Panc1 (cell line): ENCODE data around the gene PDE4A. TPM values are rescaled to one million over a fixed set of nuclear protein-coding genes. Genes with fewer than 3 reads are reported as not detected.

ENCODE experiments used
- ATAC-seq: fragments of 200-7000 bp; cut with Tn5 transposase; 2 replicates; pipeline ENCODE4 v1.9.1; 2020; ENCODE audit warnings: mild to moderate bottlenecking, moderate library complexity
- BruUV-seq: library from RNA; stranded (reverse); fragments of 400-500 nt; replicated peaks from 2 replicates; lab custom pipeline; 2021; lab: Mats Ljungman, UMichigan
- CTCF ChIA-PET: fragments of 300-600 bp; sonication (Branson Sonifier 250); formaldehyde crosslinking; loops from one replicate; lab custom pipeline; 2022; ENCODE audit warnings: antibody characterized with exemption; lab: Charles Lee
- POLR2A ChIA-PET: fragments of 300-600 bp; sonication (Branson Sonifier 250); formaldehyde crosslinking; loops from one replicate; lab custom pipeline; 2022; ENCODE audit warnings: antibody characterized with exemption; lab: Charles Lee
- DNase-seq: peaks from one replicate; pipeline ENCODE4 v3.0.0-alpha.2; 2010; ENCODE audit warnings: low read depth, low spot score
- H3K27ac ChIP-seq: 2 replicates; pipeline ENCODE4 v1.5.1; 2011; ENCODE audit warnings: mild to moderate bottlenecking, low read length, inconsistent platforms
- H3K27me3 ChIP-seq: fragments of 200-500 bp; sonication (Bioruptor generic); 2 replicates; pipeline ENCODE4 v1.6.0; 2014; ENCODE audit warnings: low read length, inconsistent platforms; ENCODE audit not compliant: control insufficient read depth, insufficient read depth
- H3K36me3 ChIP-seq: fragments of 200-500 bp; sonication (Bioruptor generic); 2 replicates; pipeline ENCODE4 v1.5.1; 2014; ENCODE audit warnings: inconsistent platforms, mild to moderate bottlenecking, low read length, moderate library complexity; ENCODE audit not compliant: control insufficient read depth, insufficient read depth
- H3K4me1 ChIP-seq: 2 replicates; pipeline ENCODE4 v1.5.1; 2011; ENCODE audit warnings: inconsistent platforms, mild to moderate bottlenecking, low read length, moderate library complexity; ENCODE audit not compliant: control insufficient read depth, insufficient read depth
- H3K4me3 ChIP-seq, 2 experiments: 2 replicates each; pipeline ENCODE4 v1.5.1; 2011 to 2012; ENCODE audit warnings: low read depth in 2 of 2, low read length in 2 of 2, mild to moderate bottlenecking in 2 of 2, inconsistent platforms in 1 of 2, moderate library complexity in 1 of 2
- H3K9me3 ChIP-seq: fragments of 200-500 bp; sonication (Bioruptor generic); 2 replicates; pipeline ENCODE4 v1.5.1; 2014; ENCODE audit warnings: low read depth, mild to moderate bottlenecking, inconsistent platforms, low read length, moderate library complexity; ENCODE audit not compliant: control insufficient read depth, insufficient read depth
- POLR2AphosphoS5 ChIP-seq: IDR thresholded peaks from 2 replicates; pipeline ENCODE4 v1.6.1; 2012; ENCODE audit warnings: mild to moderate bottlenecking, low read depth, low read length, moderate library complexity
- SIN3A ChIP-seq: IDR thresholded peaks from 2 replicates; pipeline ENCODE4 v1.6.1; 2012; ENCODE audit warnings: low read depth, mild to moderate bottlenecking, low read length, moderate library complexity, borderline replicate concordance; ENCODE audit not compliant: insufficient read depth
- TCF7L2 ChIP-seq: IDR thresholded peaks from 2 replicates; pipeline ENCODE4 v1.6.1; 2011; ENCODE audit warnings: mild to moderate bottlenecking, low read depth, low read length, inconsistent platforms
- in situ Hi-C: cut with HindIII; loops from 2 replicates; pipeline ENCODE4 v1.10.0; 2016; ENCODE audit warnings: low sequenced_read_pairs, low pct_unique_long_range_greater_than_20kb
- intact Hi-C: fragments of 100-400 bp; cut with micrococcal nuclease; formaldehyde crosslinking; loops from one replicate; pipeline ENCODE4 v1.10.0; 2022; ENCODE audit not compliant: unreplicated experiment
- total RNA-seq: library from RNA; stranded (reverse); gene quantifications from one replicate; pipeline ENCODE4 v1.2.1, GENCODE V29; 2021; ENCODE audit not compliant: unreplicated experiment
- TF ChIP-seq, protein P1 (sequence below), 2 experiments: IDR thresholded peaks; 2 replicates each; pipeline ENCODE4 v1.6.1; 2011 to 2012; ENCODE audit warnings: low read depth in 2 of 2, control low read depth in 1 of 2, low read length in 1 of 2, mild to moderate bottlenecking in 1 of 2, moderate library complexity in 1 of 2; ENCODE audit not compliant: insufficient read depth in 1 of 2
- TF ChIP-seq, protein P2 (sequence below): fragments of 450-650 bp; IDR thresholded peaks from 2 replicates; pipeline ENCODE4 v1.5.1; 2017; ENCODE audit warnings: mild to moderate bottlenecking

PDE4A gene
- total RNA-seq, 1 experiment from 2014 or later: 25.8 TPM

DNA sequence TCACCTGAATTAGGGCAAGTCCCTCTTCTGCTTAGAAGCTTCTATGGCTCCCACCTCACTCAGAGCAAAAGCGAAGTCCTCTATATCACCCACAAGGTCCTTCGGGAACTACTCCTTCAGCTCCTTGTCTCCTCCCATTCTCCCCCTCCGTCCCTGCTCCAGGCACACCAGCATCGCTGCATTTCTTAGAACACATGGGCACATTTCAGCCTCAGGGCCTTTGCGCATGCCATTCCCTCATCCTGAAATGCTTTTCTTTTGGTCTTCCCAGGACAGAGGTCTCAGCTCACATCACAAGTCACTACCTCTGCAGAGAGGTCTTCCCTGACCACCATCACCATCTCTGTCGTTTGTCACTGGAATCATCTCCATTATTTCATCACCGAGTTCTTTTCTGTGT lies 92.9 kb downstream of the PDE4A start:
- Histone ChIP-seq H3K36me3 (no peaks in the 10 kb centered on the region; the same call in 1 of the 2 replicates), H3K9me3 (no peaks in the 10 kb centered on the region), H3K4me1 (peaks cover 6% of the 10 kb centered on the region; the same call in 1 of the 2 replicates), H3K4me3 (no peak overlapping the region), H3K27ac (no peak overlapping the region), H3K27me3 (no peaks in the 10 kb centered on the region)
- BruUV-seq: no TSS peak
- intact Hi-C loops (no loop called here), in situ Hi-C loops (no loop called here)
- DNase-seq (no peak), ATAC-seq (no peak)
- TF ChIP-seq POLR2AphosphoS5: no peak
- ChIA-PET POLR2A (interaction anchor here (0.7 kb wide), 1 partner anchor 837 kb away, joined by 3 read pairs; no protein-coding TSS in a partner anchor), CTCF (no interaction called here)

DNA sequence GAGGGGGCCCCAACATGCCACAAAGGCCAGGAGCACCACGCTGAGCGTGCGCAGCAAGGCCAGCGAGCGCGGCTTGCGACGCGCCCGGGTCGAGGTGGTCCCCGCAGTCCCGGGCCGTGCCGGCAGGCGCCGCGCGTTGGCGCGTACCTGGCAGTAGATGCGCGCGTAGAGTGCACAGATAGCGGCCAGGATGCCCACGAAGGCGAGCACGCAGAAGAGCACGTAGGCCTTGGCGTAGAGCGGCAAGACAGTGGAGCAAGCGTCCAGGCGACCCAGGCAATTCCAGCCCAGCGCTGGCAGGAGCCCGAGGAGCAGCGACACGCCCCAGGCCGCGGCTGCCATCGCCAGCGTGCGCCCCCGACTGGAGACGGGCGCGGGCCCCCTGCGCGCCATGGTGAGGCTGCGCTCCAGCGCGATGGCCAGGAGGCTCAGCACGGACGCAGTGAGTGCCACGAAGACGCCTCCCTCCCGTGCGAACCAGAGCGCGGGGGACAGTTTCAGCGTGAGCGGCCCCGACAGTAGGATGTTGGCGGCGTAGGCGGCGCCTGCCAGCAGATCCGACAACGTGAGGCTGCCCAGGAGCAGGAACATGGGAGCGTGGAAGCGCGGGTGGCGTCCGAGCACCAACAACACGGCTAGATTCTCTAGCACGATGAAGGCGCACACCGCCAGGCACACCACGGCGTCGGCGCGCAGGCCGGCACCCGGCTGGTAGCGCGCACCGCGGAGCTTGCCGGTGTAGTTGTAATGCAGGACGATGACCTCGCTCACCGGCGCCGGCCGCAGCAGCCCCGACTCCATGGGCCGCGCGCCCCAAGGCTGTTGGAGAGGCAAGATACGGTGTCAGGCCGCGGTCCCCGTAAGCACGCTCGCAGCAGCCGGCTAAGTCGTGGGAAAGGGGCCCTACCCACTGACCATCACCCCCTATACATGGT lies 94.1 kb downstream of the PDE4A start:
- Histone ChIP-seq H3K4me1 (peaks cover 13% of the 10 kb centered on the region), H3K36me3 (no peaks in the 10 kb centered on the region; the same call in 1 of the 2 replicates), H3K4me3 (no peak overlapping the region), H3K27ac (no peak overlapping the region), H3K9me3 (no peaks in the 10 kb centered on the region), H3K27me3 (no peaks in the 10 kb centered on the region)
- in situ Hi-C loops: no loop called here
- no peak for ATAC-seq
- no peak for DNase-seq
- intact Hi-C loops: no loop called here
- POLR2A ChIA-PET: no interaction called here
- CTCF ChIA-PET: no interaction called here
- TF ChIP-seq, protein P1, sequence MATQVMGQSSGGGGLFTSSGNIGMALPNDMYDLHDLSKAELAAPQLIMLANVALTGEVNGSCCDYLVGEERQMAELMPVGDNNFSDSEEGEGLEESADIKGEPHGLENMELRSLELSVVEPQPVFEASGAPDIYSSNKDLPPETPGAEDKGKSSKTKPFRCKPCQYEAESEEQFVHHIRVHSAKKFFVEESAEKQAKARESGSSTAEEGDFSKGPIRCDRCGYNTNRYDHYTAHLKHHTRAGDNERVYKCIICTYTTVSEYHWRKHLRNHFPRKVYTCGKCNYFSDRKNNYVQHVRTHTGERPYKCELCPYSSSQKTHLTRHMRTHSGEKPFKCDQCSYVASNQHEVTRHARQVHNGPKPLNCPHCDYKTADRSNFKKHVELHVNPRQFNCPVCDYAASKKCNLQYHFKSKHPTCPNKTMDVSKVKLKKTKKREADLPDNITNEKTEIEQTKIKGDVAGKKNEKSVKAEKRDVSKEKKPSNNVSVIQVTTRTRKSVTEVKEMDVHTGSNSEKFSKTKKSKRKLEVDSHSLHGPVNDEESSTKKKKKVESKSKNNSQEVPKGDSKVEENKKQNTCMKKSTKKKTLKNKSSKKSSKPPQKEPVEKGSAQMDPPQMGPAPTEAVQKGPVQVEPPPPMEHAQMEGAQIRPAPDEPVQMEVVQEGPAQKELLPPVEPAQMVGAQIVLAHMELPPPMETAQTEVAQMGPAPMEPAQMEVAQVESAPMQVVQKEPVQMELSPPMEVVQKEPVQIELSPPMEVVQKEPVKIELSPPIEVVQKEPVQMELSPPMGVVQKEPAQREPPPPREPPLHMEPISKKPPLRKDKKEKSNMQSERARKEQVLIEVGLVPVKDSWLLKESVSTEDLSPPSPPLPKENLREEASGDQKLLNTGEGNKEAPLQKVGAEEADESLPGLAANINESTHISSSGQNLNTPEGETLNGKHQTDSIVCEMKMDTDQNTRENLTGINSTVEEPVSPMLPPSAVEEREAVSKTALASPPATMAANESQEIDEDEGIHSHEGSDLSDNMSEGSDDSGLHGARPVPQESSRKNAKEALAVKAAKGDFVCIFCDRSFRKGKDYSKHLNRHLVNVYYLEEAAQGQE (IDR thresholded peaks at IDR 0.05; ENCODE audit: insufficient read depth in 1 of 2, low read depth in 2 of 2, low read length in 1 of 2): no peak
- TF ChIP-seq POLR2AphosphoS5 (no peak), SIN3A (no peak), TCF7L2 (no peak)
- TF ChIP-seq, protein P2, sequence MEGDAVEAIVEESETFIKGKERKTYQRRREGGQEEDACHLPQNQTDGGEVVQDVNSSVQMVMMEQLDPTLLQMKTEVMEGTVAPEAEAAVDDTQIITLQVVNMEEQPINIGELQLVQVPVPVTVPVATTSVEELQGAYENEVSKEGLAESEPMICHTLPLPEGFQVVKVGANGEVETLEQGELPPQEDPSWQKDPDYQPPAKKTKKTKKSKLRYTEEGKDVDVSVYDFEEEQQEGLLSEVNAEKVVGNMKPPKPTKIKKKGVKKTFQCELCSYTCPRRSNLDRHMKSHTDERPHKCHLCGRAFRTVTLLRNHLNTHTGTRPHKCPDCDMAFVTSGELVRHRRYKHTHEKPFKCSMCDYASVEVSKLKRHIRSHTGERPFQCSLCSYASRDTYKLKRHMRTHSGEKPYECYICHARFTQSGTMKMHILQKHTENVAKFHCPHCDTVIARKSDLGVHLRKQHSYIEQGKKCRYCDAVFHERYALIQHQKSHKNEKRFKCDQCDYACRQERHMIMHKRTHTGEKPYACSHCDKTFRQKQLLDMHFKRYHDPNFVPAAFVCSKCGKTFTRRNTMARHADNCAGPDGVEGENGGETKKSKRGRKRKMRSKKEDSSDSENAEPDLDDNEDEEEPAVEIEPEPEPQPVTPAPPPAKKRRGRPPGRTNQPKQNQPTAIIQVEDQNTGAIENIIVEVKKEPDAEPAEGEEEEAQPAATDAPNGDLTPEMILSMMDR: no peak
- BruUV-seq: no TSS peak

DNA sequence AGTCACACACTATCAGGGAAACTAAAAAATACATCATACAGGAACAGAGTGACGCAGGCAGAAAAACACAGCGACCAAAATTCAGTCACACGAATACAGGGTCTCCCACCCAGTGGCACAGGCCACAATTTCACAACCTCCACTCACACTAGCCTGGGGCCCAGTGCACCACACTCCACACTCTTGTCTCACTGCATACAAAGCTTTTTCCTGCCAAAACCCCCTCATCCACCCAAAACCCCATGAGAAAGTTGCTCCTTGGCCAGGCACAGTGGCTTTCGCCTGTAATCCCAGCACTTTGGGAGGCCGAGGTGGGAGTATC lies 95.7 kb downstream of the PDE4A start:
- POLR2A ChIA-PET: no interaction called here
- H3K27ac ChIP-seq: no peak overlapping the region
- H3K36me3 ChIP-seq: no peaks in the 10 kb centered on the region; the same call in 1 of the 2 replicates
- H3K4me1 ChIP-seq: peaks cover 13% of the 10 kb centered on the region
- H3K9me3 ChIP-seq: no peaks in the 10 kb centered on the region
- no peaks in the 10 kb centered on the region for H3K27me3 ChIP-seq
- no peak for DNase-seq
- H3K4me3 ChIP-seq: no peak overlapping the region
- in situ Hi-C loops: no loop called here
- no peak for TF ChIP-seq SIN3A
- TF ChIP-seq, protein P2: no peak
- TF ChIP-seq, protein P1 (IDR thresholded peaks at IDR 0.05; ENCODE audit: insufficient read depth in 1 of 2, low read depth in 2 of 2, low read length in 1 of 2): no peak
- TF ChIP-seq TCF7L2: no peak
- TF ChIP-seq POLR2AphosphoS5: no peak
- CTCF ChIA-PET: no interaction called here
- intact Hi-C loops: no loop called here
- ATAC-seq: no peak
- no TSS peak for BruUV-seq
